SH-SY5Y (cell line): ENCODE measurements around the gene MGAT5B.

Experiments
- GATA2 ChIP-seq: IDR thresholded peaks from 2 replicates; pipeline ENCODE4 v1.6.1; 2011; ENCODE audit warnings: mild to moderate bottlenecking, low read depth, low read length
- GATA3 ChIP-seq: IDR thresholded peaks from 2 replicates; pipeline ENCODE4 v1.6.1; 2011; ENCODE audit warnings: low read depth, mild to moderate bottlenecking, low read length, moderate library complexity

DNA sequence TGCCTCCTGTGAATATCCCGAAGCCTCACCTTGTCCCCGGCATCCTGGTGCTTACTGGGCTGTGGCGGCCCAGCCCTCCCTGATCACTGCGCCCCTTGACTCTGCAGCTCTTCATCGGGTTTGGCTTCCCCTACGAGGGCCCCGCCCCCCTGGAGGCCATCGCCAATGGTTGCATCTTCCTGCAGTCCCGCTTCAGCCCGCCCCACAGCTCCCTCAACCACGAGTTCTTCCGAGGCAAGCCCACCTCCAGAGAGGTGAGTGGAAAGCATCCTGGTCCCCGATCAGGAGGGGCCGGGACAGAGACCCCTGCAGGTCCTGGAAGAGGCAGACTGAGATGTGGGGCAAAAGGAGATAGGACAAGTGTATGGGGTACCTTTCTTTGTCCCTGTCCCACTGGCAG is 72.1 kb downstream of the MGAT5B start:
- TF ChIP-seq GATA2 (no peak), GATA3 (no peak)
